HG03280 (cell line): ENCODE measurements around the gene PPP4R3B.
"Not testable (repeated sequence)": the region's sequence is repeated elsewhere in the genome, so short reads cannot be mapped to it uniquely, and the experiment has no call there.

ENCODE experiments used
- ATAC-seq: cut with Tn5 transposase; IDR thresholded peaks from one replicate; pipeline ENCODE4 v1.9.1; 2021; ENCODE audit warnings: mild to moderate bottlenecking, moderate library complexity; ENCODE audit not compliant: unreplicated experiment

The PPP4R3B gene

DNA sequence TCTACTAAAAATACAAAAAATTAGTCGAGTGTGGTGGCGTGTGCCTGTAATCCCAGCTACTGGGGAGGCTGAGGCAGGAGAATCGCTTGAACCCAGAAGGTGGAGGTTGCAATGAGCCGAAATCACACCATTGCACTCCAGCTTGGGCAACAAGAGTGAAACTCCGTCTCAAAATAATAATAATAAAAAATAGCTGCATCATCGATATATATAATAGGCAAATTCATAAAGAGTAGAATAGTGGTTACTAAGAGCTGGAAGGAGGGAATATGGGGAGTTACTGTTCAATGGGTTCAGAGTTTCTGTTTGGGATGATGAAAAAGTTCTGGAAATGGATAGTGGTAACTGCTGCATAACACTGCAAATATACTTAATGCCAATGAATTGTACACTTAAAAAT is 20.6 kb downstream of the PPP4R3B start:
- not testable (repeated sequence) for ATAC-seq

GRCh38 chr2:55595536-55595935 is 21.9 kb downstream of the PPP4R3B start:
- ATAC-seq = no peak

DNA sequence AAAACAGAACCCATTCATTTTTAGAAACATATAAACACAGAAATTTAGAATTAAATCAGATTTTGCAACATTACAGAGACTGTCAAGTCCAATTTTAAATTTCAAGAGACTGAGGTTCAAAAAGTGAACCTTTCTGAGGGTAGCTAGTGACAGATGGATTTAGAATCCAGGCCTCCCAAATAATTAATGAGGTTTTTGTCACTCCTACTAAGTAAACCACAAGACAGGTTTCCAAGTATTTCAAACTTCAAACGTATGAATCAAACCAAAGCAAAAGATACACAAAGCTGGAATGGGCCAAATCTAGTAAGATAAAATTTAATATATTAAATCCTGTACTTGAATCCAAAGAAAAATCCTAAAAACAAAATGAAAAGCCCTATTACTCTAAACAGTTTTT is 25.3 kb downstream of the PPP4R3B start:
- ATAC-seq = no peak

DNA sequence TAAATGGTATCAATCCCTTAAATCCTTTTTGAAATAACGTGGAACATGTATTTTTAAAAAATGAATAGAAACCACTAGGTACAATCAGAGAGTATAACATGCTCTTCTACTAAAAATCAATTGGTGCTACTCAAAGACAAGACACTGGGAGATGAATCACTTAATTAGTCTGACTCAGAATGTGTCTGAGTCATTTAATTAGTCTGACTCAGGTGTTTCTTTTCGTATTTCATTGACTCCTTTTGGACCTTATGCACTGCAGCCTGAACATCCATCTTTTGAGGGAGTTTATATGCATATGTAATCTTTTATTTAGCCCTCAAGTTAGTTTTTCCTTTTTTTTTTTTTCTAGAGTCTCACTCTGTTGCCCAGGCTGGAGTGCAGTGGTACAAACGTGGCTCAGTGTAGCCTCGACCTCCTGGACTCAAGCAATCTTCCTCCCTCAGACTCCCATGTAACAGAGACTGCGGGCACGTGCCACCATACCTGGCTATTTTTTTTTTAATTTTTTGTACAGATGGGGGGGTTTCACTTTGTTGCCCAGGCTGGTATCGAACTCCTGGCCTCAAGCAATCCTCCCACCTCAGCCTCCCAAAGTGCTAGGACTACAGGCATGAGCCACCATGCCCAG is 26.5 kb downstream of the PPP4R3B start:
- peak; percentile 77 for ATAC-seq

DNA sequence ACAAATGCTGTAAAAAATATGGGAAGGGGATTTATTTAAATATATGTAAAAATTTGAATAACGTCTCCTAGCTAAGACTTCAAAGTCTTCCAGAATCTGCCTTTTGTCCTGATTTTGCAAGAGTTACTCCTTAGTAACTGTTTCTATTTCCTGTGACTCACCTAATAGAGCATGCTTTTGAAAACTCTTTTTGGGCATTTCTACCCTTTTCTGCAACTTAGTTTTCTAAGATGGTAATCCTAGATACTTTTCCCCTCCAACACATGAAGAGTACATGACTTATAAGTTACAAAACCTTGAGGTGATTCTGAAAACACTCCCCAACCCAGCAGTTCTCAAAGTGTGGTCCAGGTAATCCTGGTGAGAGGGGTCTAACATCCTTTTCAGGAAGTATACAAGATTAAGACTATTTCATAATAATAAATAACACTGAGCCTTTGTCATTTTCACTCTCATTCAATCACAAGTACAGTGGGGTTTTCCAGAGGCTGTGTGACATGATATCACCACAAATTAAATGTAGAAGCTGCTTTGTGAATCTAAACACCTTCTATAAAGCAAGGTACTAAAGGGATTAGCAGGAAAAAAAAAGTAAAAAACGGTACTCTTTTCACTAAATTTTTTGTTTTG is 31.9 kb downstream of the PPP4R3B start:
- no peak for ATAC-seq

DNA sequence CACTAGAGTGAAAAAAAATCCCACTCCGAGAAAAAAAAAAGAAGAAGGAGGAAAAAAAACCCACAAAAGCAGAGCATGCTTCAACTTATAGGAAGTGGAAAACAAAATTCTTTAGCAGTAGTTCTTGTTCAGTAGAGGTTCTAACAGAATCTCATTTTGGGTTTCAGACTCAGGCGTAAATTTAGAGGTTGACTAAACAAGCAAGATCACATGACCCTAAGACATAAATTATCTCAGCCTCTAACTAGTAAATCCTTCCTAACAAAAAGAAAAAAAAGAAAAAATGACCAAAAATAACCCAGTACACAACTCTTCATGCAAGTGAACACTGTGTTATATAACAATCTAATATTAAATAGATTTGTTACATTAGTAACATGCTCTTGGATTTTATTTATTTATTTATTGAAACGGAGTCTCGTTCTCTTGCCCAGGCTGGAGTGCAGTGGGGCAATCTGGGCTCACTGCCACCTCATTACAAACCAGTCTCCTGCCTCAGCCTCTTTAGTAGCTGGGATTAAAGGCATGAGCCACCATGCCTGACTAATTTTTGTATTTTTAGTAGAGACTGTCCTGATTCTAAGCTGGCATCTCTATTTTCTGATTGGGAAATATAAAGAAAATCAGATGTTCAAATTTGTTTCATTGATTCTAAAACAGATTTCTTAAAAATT is 35.4 kb downstream of the PPP4R3B start:
- no peak for ATAC-seq

GRCh38 chr2:55581435-55581834 is 36.0 kb downstream of the PPP4R3B start:
- ATAC-seq = no peak

DNA sequence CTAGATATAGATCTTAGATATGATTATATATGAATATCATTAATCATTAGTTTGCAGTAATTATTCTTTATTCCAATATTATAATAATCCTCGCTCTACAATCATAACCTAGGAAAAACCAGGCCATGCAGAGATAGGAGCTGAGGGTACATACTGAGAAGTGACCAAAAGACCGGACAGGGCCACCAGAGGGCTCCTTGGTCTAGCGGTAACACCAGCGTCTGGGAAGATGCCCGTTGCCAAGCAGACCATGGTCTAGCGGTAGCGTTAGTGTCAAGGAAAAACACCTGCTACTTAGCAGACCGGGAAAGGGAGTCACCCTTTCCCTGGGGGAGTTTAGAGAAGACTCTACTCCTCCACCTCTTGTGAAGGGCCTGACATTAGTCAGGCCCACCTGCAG is 48.4 kb downstream of the PPP4R3B start:
- ATAC-seq = not testable (repeated sequence)

DNA sequence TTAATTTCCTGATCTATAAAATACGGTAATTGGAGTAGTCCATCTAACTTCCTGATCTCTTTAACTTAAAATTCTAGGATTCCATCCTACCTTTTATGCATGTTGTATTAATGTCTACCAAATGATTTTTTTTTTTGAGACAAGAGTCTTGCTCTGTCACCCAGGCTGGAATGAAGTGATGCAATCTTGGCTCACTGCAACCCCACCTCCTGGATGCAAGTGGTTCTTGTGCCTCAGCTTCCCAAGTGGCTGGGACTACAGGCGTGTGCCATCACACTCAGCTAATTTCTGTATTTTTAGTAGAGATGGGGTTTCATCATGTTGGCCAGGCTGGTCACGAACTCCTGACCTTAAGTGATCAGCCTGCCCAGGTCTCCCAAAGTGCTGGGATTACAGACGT is 50.1 kb downstream of the PPP4R3B start:
- ATAC-seq = no peak

GRCh38 chr2:55565613-55566012 is 51.8 kb downstream of the PPP4R3B start:
- no peak for ATAC-seq

- no peak for ATAC-seq
These were observed 56.6 kb downstream of the PPP4R3B start for GRCh38 chr2:55560855-55561254.

- ATAC-seq = no peak
These were observed 60.6 kb downstream of the PPP4R3B start for GRCh38 chr2:55556809-55557208.

DNA sequence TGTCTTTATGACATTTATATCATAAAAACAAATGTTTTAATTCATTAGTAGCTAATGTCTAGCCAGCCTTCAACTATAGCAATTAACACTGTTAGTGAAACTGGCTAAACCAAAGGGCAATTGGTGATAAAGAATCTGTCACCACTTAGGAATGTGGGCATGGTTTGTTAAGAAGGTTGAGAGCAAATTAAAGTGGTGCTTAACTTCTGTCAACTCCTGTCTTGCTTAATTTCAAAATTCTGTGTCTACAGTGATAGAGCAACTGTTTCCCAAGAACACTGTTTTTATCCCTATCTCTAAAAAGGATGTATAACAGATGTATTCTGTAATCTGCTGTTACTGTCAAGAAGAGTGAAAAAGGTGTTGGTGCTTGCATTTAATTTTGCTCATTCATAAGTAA is 61.4 kb downstream of the PPP4R3B start:
- ATAC-seq = no peak

DNA sequence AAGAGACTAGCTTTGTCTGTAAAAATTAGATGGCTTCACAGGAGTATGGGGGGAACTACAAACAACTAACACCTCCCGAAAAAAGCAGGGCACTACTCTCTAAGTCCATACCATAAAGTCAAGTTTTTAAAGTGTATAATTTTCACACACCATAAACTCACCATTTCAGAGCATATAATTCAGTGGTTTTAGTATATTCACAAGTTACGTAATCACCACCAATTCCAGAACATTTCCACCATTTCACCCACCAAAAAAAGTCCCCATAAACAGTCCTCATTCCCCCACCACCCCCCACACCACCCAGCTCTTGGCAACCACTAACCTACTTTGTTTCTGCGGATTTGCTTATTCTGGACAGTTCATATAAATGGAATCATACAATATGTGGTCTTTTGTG is 64.1 kb downstream of the PPP4R3B start:
- ATAC-seq = no peak

- no peak for ATAC-seq
These were observed 66.9 kb downstream of the PPP4R3B start for GRCh38 chr2:55550368-55551102.

- not testable (repeated sequence) for ATAC-seq
These were observed 69.7 kb downstream of the PPP4R3B start for GRCh38 chr2:55547679-55548078.

DNA sequence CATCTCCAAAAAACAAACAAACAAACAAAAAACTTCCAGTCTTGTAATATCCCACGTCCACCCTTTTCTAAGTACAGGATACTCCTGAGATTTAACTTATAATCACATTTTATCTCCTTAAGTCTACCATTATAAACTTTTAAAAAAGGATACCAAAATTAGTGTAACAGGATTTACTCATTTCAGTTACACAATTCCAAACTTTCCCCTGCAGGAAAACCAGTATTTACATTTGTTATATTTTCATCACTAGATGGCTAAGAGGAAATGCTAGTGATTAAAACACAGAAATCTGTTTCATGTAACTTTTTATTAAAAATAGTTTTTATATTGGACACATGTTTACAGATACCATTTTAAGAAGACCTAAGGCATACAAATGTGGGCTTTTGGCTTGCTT is 70.4 kb downstream of the PPP4R3B start:
- ATAC-seq = no peak

DNA sequence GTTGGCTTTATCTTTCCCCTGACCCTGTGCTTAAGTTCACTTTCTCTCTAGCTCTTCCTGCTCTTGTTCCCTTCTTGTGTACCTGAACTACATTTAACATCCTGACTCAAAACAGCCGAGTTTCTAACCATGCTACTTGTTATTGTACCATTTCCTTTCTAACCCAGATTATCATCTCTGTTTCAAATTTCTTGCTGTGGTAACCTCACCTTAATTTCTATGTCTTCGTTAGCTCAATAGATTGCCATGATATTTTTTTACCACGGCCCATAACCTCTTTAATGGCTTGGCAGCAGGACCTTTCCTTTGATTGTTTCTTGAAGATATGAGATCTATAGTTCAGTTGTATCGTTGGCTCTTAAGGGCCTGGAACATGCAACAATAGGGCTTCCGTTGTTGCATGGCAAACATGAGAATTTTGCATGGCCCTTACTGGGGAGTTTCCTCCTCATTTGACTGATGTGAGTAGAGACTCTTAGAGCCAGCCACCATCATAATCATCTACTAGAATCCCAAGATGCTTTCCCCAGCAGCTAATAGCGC is 86.8 kb downstream of the PPP4R3B start:
- ATAC-seq = no peak

DNA sequence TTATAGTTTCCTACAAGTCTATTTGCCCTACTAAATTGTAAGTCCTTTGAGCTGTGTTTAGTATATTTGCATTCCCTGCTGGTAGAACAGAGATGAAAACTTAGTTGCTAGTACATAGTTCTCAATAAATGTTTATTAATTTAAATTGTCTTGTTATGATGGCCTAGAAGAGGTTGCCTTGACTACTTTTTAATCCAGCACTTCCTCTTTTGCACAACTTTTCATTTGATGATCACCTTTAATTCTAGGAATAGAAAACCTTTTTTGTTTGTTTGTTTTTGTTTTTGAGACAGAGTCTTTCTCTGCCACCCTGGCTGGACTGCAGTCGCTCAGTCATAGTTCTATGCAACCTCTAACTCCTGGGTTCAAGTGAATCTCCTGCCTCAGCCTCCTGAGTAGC is 91.2 kb downstream of the PPP4R3B start:
- ATAC-seq = no peak

GRCh38 chr2:55524884-55525437 is 92.5 kb downstream of the PPP4R3B start:
- no peak for ATAC-seq
